B cell (primary cell): Measurements from ENCODE around the gene EED. TPM values are rescaled to one million over a fixed set of nuclear protein-coding genes. Genes with fewer than 3 reads are reported as not detected.

Experiments
- ATAC-seq: fragments of 200-7000 bp; cut with Tn5 transposase; one replicate; pipeline ENCODE4 v1.10.0; 2021; ENCODE audit warnings: low read depth, mild to moderate bottlenecking, moderate number of reproducible peaks, moderate library complexity
- CTCF ChIA-PET: fragments of 350-600 bp; sonication (Branson Sonifier 250); formaldehyde crosslinking; loops from one replicate; lab custom pipeline; 2021; ENCODE audit warnings: antibody characterized with exemption, inconsistent platforms; lab: Charles Lee
- POLR2A ChIA-PET: fragments of 350-600 bp; sonication (Branson Sonifier 250); formaldehyde crosslinking; loops from one replicate; lab custom pipeline; 2021; ENCODE audit warnings: antibody characterized with exemption; lab: Charles Lee
- DNase-seq: peaks from one replicate; pipeline ENCODE4 v3.0.0; 2013
- H2AFZ ChIP-seq: 2 replicates; pipeline ENCODE4 v1.6.1; 2012; ENCODE audit warnings: mild to moderate bottlenecking, low read depth, low read length; ENCODE audit not compliant: insufficient read depth, poor library complexity, severe bottlenecking
- H3K27ac ChIP-seq, 2 donors: 1 replicate in 1 of 2; 2 replicates in 1 of 2; pipeline ENCODE4 v1.5.1; 2012 to 2013; ENCODE audit warnings: low read length in 2 of 2, mild to moderate bottlenecking in 2 of 2, moderate library complexity in 1 of 2
- H3K27me3 ChIP-seq, 4 experiments: fragments of 200-600 bp in 1 of 4; sonication (generic) in 1 of 4; replicated peaks in 1 of 4; 1 replicate in 2 of 4; 2 replicates in 2 of 4; pipeline versions ENCODE4 v1.6.1 to v1.7.0; 2013 to 2016; ENCODE audit warnings: low read length in 3 of 4, mild to moderate bottlenecking in 2 of 4, mixed read lengths in 1 of 4, moderate library complexity in 1 of 4; ENCODE audit not compliant: insufficient read depth in 4 of 4, control insufficient read depth in 3 of 4; ENCODE audit errors: control extremely low read depth in 1 of 4
- H3K36me3 ChIP-seq, 2 experiments: replicated peaks in 1 of 2; 1 replicate in 1 of 2; 2 replicates in 1 of 2; pipeline versions ENCODE4 v1.6.1 to v1.7.1; 2013; ENCODE audit warnings: low read length in 1 of 2; ENCODE audit not compliant: insufficient read depth in 2 of 2, control insufficient read depth in 1 of 2; ENCODE audit errors: control extremely low read depth in 1 of 2, extremely low read depth in 1 of 2
- H3K4me1 ChIP-seq, 2 donors: fragments of 200-600 bp in 1 of 2; sonication (generic) in 1 of 2; 1 replicate in 1 of 2; 2 replicates in 1 of 2; pipeline versions ENCODE4 v1.5.1 to v1.6.1; 2013 to 2017; ENCODE audit warnings: low read length in 2 of 2; ENCODE audit not compliant: control insufficient read depth in 2 of 2, insufficient read depth in 2 of 2
- H3K4me2 ChIP-seq: replicated peaks from 2 replicates; pipeline ENCODE3; 2012; ENCODE audit warnings: mild to moderate bottlenecking, low read depth, low read length; ENCODE audit not compliant: poor library complexity, severe bottlenecking
- H3K4me3 ChIP-seq, 5 experiments: fragments of 200-600 bp in 1 of 5; sonication (generic) in 1 of 5; 1 replicate in 3 of 5; 2 replicates in 2 of 5; pipeline versions ENCODE4 v1.5.1 to v1.7.0; 2011 to 2016; ENCODE audit warnings: low read length in 4 of 5, mild to moderate bottlenecking in 4 of 5, low read depth in 2 of 5, control low read depth in 1 of 5, moderate library complexity in 1 of 5; ENCODE audit not compliant: insufficient read depth in 1 of 5; ENCODE audit errors: control extremely low read depth in 1 of 5, extremely low read depth in 1 of 5
- H3K79me2 ChIP-seq: fragments of 200-600 bp; sonication (generic); one replicate; pipeline ENCODE4 v1.6.0; 2016; ENCODE audit warnings: low read length; ENCODE audit not compliant: control insufficient read depth, insufficient read depth
- H3K9ac ChIP-seq: fragments of 200-600 bp; sonication (generic); 2 replicates; pipeline ENCODE4 v1.6.1; 2017; ENCODE audit warnings: mild to moderate bottlenecking, low read length, moderate library complexity
- H3K9me3 ChIP-seq, 3 donors: one replicate each; pipeline versions ENCODE4 v1.6.1 to v1.7.1; 2013; ENCODE audit warnings: low read length in 2 of 3; ENCODE audit not compliant: control insufficient read depth in 2 of 3, insufficient read depth in 1 of 3; ENCODE audit errors: control extremely low read depth in 1 of 3
- H4K20me1 ChIP-seq: 2 replicates; pipeline ENCODE4 v1.6.0; 2012; ENCODE audit warnings: mild to moderate bottlenecking, low read length; ENCODE audit not compliant: insufficient read depth, control insufficient read depth, poor library complexity, severe bottlenecking
- H3K27ac Mint-ChIP-seq: one replicate; pipeline ENCODE4 v1.8.0; 2021; ENCODE audit warnings: mixed read lengths
- H3K27me3 Mint-ChIP-seq: one replicate; pipeline ENCODE4 v1.8.0; 2021; ENCODE audit warnings: mixed read lengths
- H3K4me1 Mint-ChIP-seq: one replicate; pipeline ENCODE4 v1.8.0; 2021; ENCODE audit warnings: mixed read lengths
- H3K4me3 Mint-ChIP-seq: one replicate; pipeline ENCODE4 v1.8.0; 2021; ENCODE audit warnings: mixed read lengths
- H3K9me3 Mint-ChIP-seq: one replicate; pipeline ENCODE4 v1.8.0; 2022; ENCODE audit warnings: mixed read lengths; ENCODE audit not compliant: insufficient read depth
- EZH2 ChIP-seq: IDR thresholded peaks from 2 replicates; pipeline ENCODE4 v1.6.1; 2012; ENCODE audit warnings: borderline replicate concordance, low read depth, mild to moderate bottlenecking, moderate library complexity, low read length; ENCODE audit not compliant: insufficient read depth, poor library complexity, severe bottlenecking
- WGBS: methylation state at CpG from one replicate; pipeline ENCODE4 v1.1.5; 2013; ENCODE audit warnings: missing lambda C conversion rate; ENCODE audit not compliant: insufficient coverage; 5-methylcytosine and 5-hydroxymethylcytosine counted together
- intact Hi-C: fragments of 100-400 bp; cut with micrococcal nuclease; formaldehyde crosslinking; loops from one replicate; pipeline ENCODE4 v1.10.0; 2022
- polyA plus RNA-seq: library from polyadenylated mRNA; depleted of rRNA; stranded (reverse); fragments of >200 nt; gene quantifications from 2 replicates; pipeline ENCODE4 v1.2.3, GENCODE V29; 2012
- total RNA-seq, 2 donors: library from RNA; stranded (reverse); fragments of 120-200 nt in 1 of 2; gene quantifications; 1 replicate in 1 of 2; 2 replicates in 1 of 2; pipeline versions ENCODE4 v1.2.3 to v1.2.4, GENCODE V29; 2013 to 2022
- TF ChIP-seq, protein P1 (sequence below): fragments of 200-600 bp; IDR thresholded peaks from one replicate; pipeline ENCODE4 v1.8.0; 2022; ENCODE audit warnings: antibody characterized with exemption, mild to moderate bottlenecking

EED gene
- total and polyA plus RNA-seq, 2 donors (not counting 1 experiment from before 2014, with no cell fraction given): 21.8 to 49.5 TPM

- H3K9me3 Mint-ChIP-seq: no peaks in the 10 kb centered on the region
- H3K4me3 ChIP-seq: peak overlapping the region in 4 of 5 experiments; percentile 21 to 53 (median 34)
Measured at GRCh38 chr11:86218125-86219084, 26.1 kb upstream of the EED start.

More at GRCh38 chr11:86218125-86219084, 26.1 kb upstream of the EED start:
- Histone ChIP-seq H4K20me1 (no peaks in the 10 kb centered on the region), H3K27me3 (no peaks in the 10 kb centered on the region), H3K9me3 (no peaks in the 10 kb centered on the region), H3K36me3 (no peaks in the 10 kb centered on the region), H2AFZ (peak overlapping the region; percentile 71), H3K27ac (peak overlapping the region; percentile 62 to 77), H3K79me2 (no peaks in the 10 kb centered on the region), H3K4me2 (peak overlapping the region; percentile 64), H3K9ac (peak overlapping the region; percentile 23), H3K4me1 (peaks cover 31 to 36% of the 10 kb centered on the region in 2 donors)
- ChIA-PET POLR2A (interaction anchor here (0.6 to 2.2 kb wide), 3 partner anchors 16 to 590 kb away, joined by 3 to 7 read pairs (median 3); partner anchors contain the start of gene TMEM126B), CTCF (interaction anchor here (0.7 to 5.8 kb wide), 18 partner anchors 11 to 1409 kb away, joined by 3 to 48 read pairs (median 4); partner anchors contain the start of gene PICALM)
- no peaks in the 10 kb centered on the region for H3K27me3 Mint-ChIP-seq
- peaks cover 37% of the 10 kb centered on the region for H3K4me1 Mint-ChIP-seq
- TF ChIP-seq EZH2: no peak
- TF ChIP-seq, protein P1, sequence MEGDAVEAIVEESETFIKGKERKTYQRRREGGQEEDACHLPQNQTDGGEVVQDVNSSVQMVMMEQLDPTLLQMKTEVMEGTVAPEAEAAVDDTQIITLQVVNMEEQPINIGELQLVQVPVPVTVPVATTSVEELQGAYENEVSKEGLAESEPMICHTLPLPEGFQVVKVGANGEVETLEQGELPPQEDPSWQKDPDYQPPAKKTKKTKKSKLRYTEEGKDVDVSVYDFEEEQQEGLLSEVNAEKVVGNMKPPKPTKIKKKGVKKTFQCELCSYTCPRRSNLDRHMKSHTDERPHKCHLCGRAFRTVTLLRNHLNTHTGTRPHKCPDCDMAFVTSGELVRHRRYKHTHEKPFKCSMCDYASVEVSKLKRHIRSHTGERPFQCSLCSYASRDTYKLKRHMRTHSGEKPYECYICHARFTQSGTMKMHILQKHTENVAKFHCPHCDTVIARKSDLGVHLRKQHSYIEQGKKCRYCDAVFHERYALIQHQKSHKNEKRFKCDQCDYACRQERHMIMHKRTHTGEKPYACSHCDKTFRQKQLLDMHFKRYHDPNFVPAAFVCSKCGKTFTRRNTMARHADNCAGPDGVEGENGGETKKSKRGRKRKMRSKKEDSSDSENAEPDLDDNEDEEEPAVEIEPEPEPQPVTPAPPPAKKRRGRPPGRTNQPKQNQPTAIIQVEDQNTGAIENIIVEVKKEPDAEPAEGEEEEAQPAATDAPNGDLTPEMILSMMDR: peak; percentile 68
- intact Hi-C loops: loop anchor here (1.0 kb wide), 5 partner anchors 16 to 176 kb away; partner anchors contain the start of genes EED and PICALM
- DNase-seq: peak; percentile 65
- H3K27ac Mint-ChIP-seq: peak overlapping the region; percentile 86
- ATAC-seq: peak; percentile 29
- WGBS: 28% methylated on average over 9 of the region's 14 CpGs
- H3K4me3 Mint-ChIP-seq: peak overlapping the region; percentile 75
